HepG2 (cell line): ENCODE data around the gene SERPINA3. TPM values are rescaled to one million over a fixed set of nuclear protein-coding genes. Genes with fewer than 3 reads are reported as not detected.
A peak's percentile ranks its signal among the peaks of the same experiment; 100 is the strongest.

Source experiments
- ARNT ChIP-seq: fragments of 450-650 bp; IDR thresholded peaks from 2 replicates; pipeline ENCODE4 v1.6.1; 2017
- ATRX ChIP-seq: sonication (generic); formaldehyde crosslinking; IDR thresholded peaks from 2 replicates; pipeline ENCODE4 v1.4.0; 2020; ENCODE audit warnings: missing genetic modification reagents, borderline replicate concordance
- ELF1 ChIP-seq: sonication (generic); formaldehyde crosslinking; IDR thresholded peaks from 2 replicates; pipeline ENCODE4 v1.4.0; 2020; ENCODE audit warnings: missing genetic modification reagents
- ETV5 ChIP-seq: IDR thresholded peaks from 2 replicates; pipeline ENCODE4 v1.6.1; 2018; ENCODE audit warnings: missing biosample characterization, missing genetic modification reagents, inconsistent platforms, borderline replicate concordance
- GABPA ChIP-seq, 2 experiments: IDR thresholded peaks; 2 replicates each; pipeline ENCODE4 v1.6.1; 2011 to 2016; ENCODE audit warnings: low read depth in 2 of 2, low read length in 1 of 2, missing biosample characterization in 1 of 2, missing genetic modification characterization in 1 of 2
- KAT2B ChIP-seq: fragments of 150-350 bp; IDR thresholded peaks from 2 replicates; pipeline ENCODE4 v1.6.1; 2014; ENCODE audit warnings: low read depth, low read length, borderline replicate concordance
- NFE2 ChIP-seq: sonication (generic); formaldehyde crosslinking; IDR thresholded peaks from 2 replicates; pipeline ENCODE4 v1.4.0; 2020; ENCODE audit warnings: missing genetic modification reagents
- NFIB ChIP-seq: sonication (generic); formaldehyde crosslinking; IDR thresholded peaks from 2 replicates; pipeline ENCODE4 v1.9.0; 2021; ENCODE audit warnings: missing genetic modification reagents, mild to moderate bottlenecking, borderline replicate concordance
- NR2F1 ChIP-seq, 2 experiments: fragments of 450-650 bp in 1 of 2; formaldehyde crosslinking in 1 of 2; IDR thresholded peaks; 2 replicates each; pipeline versions ENCODE4 v1.5.0 to v1.6.1; 2016 to 2020; ENCODE audit warnings: mild to moderate bottlenecking in 1 of 2, missing compliant biosample characterization in 1 of 2, missing genetic modification reagents in 1 of 2, moderate library complexity in 1 of 2
- PAF1 ChIP-seq: IDR thresholded peaks from 2 replicates; pipeline ENCODE4 v1.6.1; 2016; ENCODE audit warnings: missing genetic modification reagents, missing compliant biosample characterization
- SIN3B ChIP-seq: fragments of 150-350 bp; IDR thresholded peaks from 2 replicates; pipeline ENCODE4 v1.6.1; 2014; ENCODE audit warnings: low read length
- SP140L ChIP-seq: sonication (generic); formaldehyde crosslinking; IDR thresholded peaks from 2 replicates; pipeline ENCODE4 v1.4.0; 2020; ENCODE audit warnings: missing genetic modification reagents, borderline replicate concordance
- SUZ12 ChIP-seq: fragments of 150-350 bp; IDR thresholded peaks from 2 replicates; pipeline ENCODE4 v1.6.1; 2014; ENCODE audit warnings: low read depth, low read length
- TBX2 ChIP-seq: sonication (generic); formaldehyde crosslinking; IDR thresholded peaks from 2 replicates; pipeline ENCODE4 v1.5.0; 2020; ENCODE audit warnings: missing genetic modification reagents, mild to moderate bottlenecking, borderline replicate concordance
- ZNF562 ChIP-seq: sonication (generic); formaldehyde crosslinking; IDR thresholded peaks from 2 replicates; pipeline ENCODE4 v1.8.0; 2022; ENCODE audit warnings: missing genetic modification reagents, borderline replicate concordance
- ZNF850 ChIP-seq: sonication (generic); formaldehyde crosslinking; conservative IDR thresholded peaks from 2 replicates; pipeline ENCODE4 v1.9.0; 2021; ENCODE audit warnings: mild to moderate bottlenecking, missing genetic modification reagents
- ZSCAN9 ChIP-seq: IDR thresholded peaks from 2 replicates; pipeline ENCODE4 v1.6.1; 2016; ENCODE audit warnings: borderline replicate concordance
- polyA plus RNA-seq, 8 experiments: library from polyadenylated mRNA; depleted of rRNA in 3 of 8; stranded (reverse) in 7 of 8; unstranded in 1 of 8; fragments of >200 nt; fragmentation: Illumina TruSeq in 4 of 8; extraction: Trizol in 4 of 8; gene quantifications; 2 replicates each; pipeline versions ENCODE4 v1.2.1 to v1.2.3, GENCODE V29; 2011 to 2016; ENCODE audit warnings: low read depth in 4 of 8, missing spikeins in 1 of 8, mixed read lengths in 1 of 8; ENCODE audit not compliant: insufficient read depth in 1 of 8
- total RNA-seq, 5 experiments: library from RNA; depleted of rRNA; stranded (reverse); fragments of >200 nt; fragmentation: Illumina TruSeq; extraction: Trizol; gene quantifications; 2 replicates each; pipeline ENCODE4 v1.2.3, GENCODE V29; 2016; ENCODE audit warnings: low read depth in 1 of 5
- TF ChIP-seq, protein P1 (sequence below): sonication (generic); formaldehyde crosslinking; IDR thresholded peaks from 2 replicates; pipeline ENCODE4 v1.4.0; 2020; ENCODE audit warnings: missing genetic modification reagents, mild to moderate bottlenecking, borderline replicate concordance
- TF ChIP-seq, protein P2 (sequence below): sonication (generic); formaldehyde crosslinking; IDR thresholded peaks from 2 replicates; pipeline ENCODE4 v1.4.0; 2020; ENCODE audit warnings: mild to moderate bottlenecking, low read depth, missing genetic modification reagents
- TF ChIP-seq, protein P3 (sequence below): sonication (generic); formaldehyde crosslinking; IDR thresholded peaks from 2 replicates; pipeline ENCODE4 v1.4.0; 2020; ENCODE audit warnings: missing genetic modification reagents
- TF ChIP-seq, protein P4 (sequence below): sonication (generic); formaldehyde crosslinking; IDR thresholded peaks from 2 replicates; pipeline ENCODE4 v1.8.1; 2022; ENCODE audit warnings: mild to moderate bottlenecking, missing genetic modification reagents
- TF ChIP-seq, protein P5 (sequence below): sonication (generic); formaldehyde crosslinking; IDR thresholded peaks from 2 replicates; pipeline ENCODE4 v1.9.0; 2021; ENCODE audit warnings: missing genetic modification reagents, borderline replicate concordance

The SERPINA3 gene
- total and polyA plus RNA-seq, 2 of the 13 experiments (the other 11 are each of a cell fraction or from before 2014, with no cell fraction given): 825 to 2,200 TPM

DNA sequence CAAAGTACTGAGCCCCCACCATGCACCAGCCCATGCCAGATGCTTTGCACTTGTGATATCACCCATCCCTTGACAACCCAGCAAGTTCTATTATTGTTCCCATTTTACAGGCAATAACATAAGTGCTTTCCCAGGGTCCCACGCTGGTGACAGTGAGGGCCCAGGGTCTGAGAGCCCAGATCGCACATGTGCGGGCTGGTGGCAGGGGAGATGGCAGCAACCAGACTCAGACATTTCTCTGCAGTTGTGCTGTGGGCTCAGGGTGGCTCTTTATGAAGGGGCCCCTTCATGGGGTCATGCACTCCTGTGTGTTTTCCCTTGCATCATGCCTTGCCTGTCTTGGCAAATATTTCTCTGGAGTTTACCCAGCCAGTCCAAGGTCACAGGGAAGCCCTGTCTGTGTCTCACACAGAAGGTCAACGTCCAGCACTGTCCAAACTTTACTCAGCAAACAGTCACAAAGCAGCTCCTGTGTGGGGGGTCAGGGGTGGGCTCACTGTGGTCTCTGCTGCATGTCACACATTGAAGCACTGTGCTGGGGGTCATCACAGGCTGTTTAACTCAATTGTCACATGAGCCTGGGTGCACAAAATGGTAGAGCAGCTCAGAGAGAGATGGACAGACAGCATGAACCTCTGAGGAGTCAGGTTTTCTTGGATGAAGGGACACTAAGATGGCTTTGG is 18.3 kb upstream of the SERPINA3 start (continued):
- TF ChIP-seq, protein P1, sequence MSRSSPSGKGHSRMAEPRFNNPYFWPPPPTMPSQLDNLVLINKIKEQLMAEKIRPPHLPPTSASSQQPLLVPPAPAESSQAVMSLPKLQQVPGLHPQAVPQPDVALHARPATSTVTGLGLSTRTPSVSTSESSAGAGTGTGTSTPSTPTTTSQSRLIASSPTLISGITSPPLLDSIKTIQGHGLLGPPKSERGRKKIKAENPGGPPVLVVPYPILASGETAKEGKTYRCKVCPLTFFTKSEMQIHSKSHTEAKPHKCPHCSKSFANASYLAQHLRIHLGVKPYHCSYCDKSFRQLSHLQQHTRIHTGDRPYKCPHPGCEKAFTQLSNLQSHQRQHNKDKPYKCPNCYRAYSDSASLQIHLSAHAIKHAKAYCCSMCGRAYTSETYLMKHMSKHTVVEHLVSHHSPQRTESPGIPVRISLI (CRISPR knock-in tag): peak; percentile 89
- TF ChIP-seq SIN3B (no peak), ETV5 (CRISPR knock-in tag) (peak; percentile 94), TBX2 (CRISPR knock-in tag) (peak; percentile 99), ZNF850 (CRISPR knock-in tag) (peak; percentile 65; the same call in 1 of the 2 replicates), ELF1 (CRISPR knock-in tag) (peak; percentile 80), PAF1 (CRISPR knock-in tag) (peak; percentile 96), SUZ12 (no peak), KAT2B (no peak), GABPA (IDR thresholded peaks at IDR 0.05; ENCODE audit: low read depth, low read length) (no peak), GABPA (CRISPR knock-in tag; IDR thresholded peaks at IDR 0.05; ENCODE audit: low read depth) (peak; percentile 73), NR2F1 (CRISPR knock-in tag; IDR thresholded peaks at IDR 0.05) (peak; percentile 98 to 100), NFIB (CRISPR knock-in tag) (no peak), ATRX (CRISPR knock-in tag) (no peak), ZSCAN9 (CRISPR knock-in tag) (peak; percentile 95), ZNF562 (CRISPR knock-in tag) (no peak), SP140L (no peak), NFE2 (no peak), ARNT (no peak)
- TF ChIP-seq, protein P2, sequence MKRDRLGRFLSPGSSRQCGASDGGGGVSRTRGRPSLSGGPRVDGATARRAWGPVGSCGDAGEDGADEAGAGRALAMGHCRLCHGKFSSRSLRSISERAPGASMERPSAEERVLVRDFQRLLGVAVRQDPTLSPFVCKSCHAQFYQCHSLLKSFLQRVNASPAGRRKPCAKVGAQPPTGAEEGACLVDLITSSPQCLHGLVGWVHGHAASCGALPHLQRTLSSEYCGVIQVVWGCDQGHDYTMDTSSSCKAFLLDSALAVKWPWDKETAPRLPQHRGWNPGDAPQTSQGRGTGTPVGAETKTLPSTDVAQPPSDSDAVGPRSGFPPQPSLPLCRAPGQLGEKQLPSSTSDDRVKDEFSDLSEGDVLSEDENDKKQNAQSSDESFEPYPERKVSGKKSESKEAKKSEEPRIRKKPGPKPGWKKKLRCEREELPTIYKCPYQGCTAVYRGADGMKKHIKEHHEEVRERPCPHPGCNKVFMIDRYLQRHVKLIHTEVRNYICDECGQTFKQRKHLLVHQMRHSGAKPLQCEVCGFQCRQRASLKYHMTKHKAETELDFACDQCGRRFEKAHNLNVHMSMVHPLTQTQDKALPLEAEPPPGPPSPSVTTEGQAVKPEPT (CRISPR knock-in tag): no peak
- TF ChIP-seq, protein P3, sequence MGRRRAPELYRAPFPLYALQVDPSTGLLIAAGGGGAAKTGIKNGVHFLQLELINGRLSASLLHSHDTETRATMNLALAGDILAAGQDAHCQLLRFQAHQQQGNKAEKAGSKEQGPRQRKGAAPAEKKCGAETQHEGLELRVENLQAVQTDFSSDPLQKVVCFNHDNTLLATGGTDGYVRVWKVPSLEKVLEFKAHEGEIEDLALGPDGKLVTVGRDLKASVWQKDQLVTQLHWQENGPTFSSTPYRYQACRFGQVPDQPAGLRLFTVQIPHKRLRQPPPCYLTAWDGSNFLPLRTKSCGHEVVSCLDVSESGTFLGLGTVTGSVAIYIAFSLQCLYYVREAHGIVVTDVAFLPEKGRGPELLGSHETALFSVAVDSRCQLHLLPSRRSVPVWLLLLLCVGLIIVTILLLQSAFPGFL (CRISPR knock-in tag): no peak
- TF ChIP-seq, protein P4, sequence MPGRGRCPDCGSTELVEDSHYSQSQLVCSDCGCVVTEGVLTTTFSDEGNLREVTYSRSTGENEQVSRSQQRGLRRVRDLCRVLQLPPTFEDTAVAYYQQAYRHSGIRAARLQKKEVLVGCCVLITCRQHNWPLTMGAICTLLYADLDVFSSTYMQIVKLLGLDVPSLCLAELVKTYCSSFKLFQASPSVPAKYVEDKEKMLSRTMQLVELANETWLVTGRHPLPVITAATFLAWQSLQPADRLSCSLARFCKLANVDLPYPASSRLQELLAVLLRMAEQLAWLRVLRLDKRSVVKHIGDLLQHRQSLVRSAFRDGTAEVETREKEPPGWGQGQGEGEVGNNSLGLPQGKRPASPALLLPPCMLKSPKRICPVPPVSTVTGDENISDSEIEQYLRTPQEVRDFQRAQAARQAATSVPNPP (CRISPR knock-in tag): peak; percentile 92
- TF ChIP-seq, protein P5, sequence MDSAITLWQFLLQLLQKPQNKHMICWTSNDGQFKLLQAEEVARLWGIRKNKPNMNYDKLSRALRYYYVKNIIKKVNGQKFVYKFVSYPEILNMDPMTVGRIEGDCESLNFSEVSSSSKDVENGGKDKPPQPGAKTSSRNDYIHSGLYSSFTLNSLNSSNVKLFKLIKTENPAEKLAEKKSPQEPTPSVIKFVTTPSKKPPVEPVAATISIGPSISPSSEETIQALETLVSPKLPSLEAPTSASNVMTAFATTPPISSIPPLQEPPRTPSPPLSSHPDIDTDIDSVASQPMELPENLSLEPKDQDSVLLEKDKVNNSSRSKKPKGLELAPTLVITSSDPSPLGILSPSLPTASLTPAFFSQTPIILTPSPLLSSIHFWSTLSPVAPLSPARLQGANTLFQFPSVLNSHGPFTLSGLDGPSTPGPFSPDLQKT (CRISPR knock-in tag): no peak
